Left hindlimb (tissue), 1 donor: ENCODE data around the gene TIMM10.
A peak's percentile ranks its signal among the peaks of the same experiment; 100 is the strongest.
"Not testable (repeated sequence)": the region's sequence is repeated elsewhere in the genome, so short reads cannot be mapped to it uniquely, and the experiment has no call there.

ENCODE experiments used
- DNase-seq: peaks from one replicate; pipeline ENCODE4 v3.0.0-alpha.2; 2018

TIMM10 gene

DNA sequence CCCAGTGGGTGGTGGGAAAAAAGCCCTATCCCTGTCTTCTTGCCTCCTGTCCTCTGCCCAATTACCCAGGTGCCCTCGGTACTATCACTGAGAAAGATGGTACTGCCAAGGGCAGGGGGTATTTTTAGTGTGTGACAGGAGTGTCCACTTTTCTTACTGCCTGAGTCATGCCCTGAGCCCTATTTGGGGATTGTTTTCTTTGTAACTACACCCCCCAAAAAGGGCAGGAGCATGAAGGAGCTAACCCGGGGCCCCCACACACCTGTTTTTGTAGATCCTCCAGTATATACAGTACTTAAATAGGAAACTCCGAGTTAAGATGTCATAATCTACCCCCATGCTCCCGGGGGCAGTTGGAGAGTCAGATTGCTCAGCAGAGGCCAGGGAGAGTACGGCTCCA, 10.6 kb upstream of the TIMM10 start:
- no peak for DNase-seq

DNA sequence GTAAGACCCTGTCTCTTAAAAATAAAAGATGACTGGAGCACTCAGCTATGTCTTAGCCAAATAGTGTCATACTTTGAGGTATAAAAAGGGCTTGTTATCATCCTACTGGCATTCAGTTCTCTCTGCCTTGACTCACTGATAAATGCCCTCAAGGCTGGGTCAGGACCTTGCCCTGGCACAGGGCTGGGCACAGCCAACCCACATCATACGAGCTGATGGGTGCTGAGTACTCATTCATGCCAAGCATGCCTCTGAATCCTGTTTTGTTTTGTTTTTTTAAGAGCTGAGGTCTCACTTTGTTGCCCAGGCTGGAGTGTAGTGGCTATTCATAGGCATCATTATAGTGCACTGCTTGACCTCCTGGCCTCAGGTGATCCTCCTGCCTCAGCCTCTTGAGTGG, 8.8 kb upstream of the TIMM10 start:
- no peak for DNase-seq

DNA sequence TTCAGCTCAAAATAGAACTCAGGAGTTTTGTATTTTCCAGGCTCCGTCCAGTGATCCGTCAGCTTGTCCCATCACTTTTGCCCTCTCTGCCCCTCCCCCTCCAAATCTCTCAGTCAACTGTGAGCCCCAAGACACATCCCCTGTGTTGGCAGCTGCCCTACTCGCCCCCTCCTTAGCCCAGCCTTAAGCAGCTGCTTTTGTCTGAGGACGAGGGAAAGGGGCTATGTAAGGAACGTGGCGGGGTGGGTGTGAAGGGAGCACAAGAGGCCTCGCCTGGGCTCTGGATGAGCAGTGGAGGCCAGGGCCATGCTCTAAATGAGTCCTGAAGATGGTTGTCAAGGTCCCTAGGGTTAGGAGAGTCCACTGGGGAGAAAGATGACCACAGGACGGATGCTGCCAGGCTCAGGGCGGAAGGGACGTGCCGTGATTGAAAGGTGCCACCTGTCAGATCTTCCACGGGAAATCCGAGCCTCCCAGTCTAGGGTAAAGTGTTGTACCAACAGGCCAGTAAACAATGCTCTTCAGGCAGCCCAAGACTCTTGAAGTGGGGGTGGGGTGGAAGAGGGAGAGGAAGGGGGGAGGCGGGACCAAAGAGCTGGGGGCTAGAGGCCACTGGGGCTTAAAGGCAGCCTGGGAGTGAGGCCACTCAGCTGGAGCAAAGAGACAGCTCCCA, 6.5 kb upstream of the TIMM10 start, which contains the start of gene SMTNL1:
SMTNL1 (plus strand) TSS at position 649 of the 673 bp plus-strand sequence. CDS start 5,048 bp downstream, outside the sequence.
- DNase-seq, result no peak

- not testable (repeated sequence) for DNase-seq
Observed at GRCh38 chr11:57534449-57534848, 3.9 kb upstream of the TIMM10 start.

- no peak for DNase-seq
Observed at GRCh38 chr11:57530215-57530595, 349 bp downstream of the TIMM10 start.

GRCh38 chr11:57529012-57529411, 1.5 kb downstream of the TIMM10 start:
- no peak for DNase-seq

- peak; percentile 52 for DNase-seq
Observed at GRCh38 chr11:57527056-57527631, 3.4 kb downstream of the TIMM10 start.

DNA sequence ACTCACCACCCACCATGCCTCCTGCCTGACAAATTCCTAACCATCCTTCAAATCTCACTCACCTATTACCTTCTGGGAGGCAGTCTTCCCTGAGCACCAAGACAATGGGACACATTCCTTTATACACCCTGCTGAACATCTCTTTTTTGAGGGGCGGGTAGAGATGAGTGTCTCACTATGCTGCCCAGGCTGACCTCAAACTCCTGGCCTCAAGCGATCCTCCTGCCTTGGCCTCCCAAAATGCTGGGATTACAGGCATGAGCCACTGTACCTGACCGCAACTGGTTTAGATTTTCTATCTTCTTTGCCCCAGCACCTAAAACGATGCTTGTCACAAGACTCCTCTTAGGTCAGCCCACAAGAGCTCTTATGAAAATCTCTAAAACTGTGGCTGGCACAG, 7.1 kb downstream of the TIMM10 start:
- no peak for DNase-seq

GRCh38 chr11:57521116-57521515, 9.4 kb downstream of the TIMM10 start:
- DNase-seq, result no peak

DNA sequence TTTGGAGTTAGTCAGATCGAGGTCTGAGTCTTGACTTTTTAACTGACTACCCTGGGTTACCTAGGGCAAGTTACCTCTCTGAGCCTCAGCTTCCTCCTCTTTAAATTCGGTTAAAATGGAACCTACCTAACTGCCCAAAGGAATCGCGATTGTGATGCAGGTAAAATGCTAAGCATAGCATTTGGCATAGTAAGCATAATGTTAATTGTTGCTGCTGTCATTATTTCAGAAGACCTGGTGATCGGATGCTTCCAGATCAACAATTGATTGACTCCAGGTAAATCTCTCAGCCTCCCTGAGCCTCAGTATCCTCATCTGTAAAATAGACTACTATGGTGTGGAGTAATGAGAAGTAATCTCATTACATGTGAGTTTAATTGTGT, 14.5 kb downstream of the TIMM10 start:
- DNase-seq, result no peak

- peak; percentile 76 for DNase-seq
Observed at GRCh38 chr11:57515332-57516060, 15.1 kb downstream of the TIMM10 start, which contains the start of gene SLC43A1. TSS of gene SLC43A1 (minus strand) at chr11:57515702. CDS start at chr11:57514111, 1,591 bp downstream.

GRCh38 chr11:57514538-57515331, 15.8 kb downstream of the TIMM10 start:
- peak; percentile 62 for DNase-seq

GRCh38 chr11:57513911-57514537, 16.5 kb downstream of the TIMM10 start:
- DNase-seq, result peak; percentile 56

GRCh38 chr11:57513452-57513795, 17.1 kb downstream of the TIMM10 start:
- DNase-seq, result no peak

DNA sequence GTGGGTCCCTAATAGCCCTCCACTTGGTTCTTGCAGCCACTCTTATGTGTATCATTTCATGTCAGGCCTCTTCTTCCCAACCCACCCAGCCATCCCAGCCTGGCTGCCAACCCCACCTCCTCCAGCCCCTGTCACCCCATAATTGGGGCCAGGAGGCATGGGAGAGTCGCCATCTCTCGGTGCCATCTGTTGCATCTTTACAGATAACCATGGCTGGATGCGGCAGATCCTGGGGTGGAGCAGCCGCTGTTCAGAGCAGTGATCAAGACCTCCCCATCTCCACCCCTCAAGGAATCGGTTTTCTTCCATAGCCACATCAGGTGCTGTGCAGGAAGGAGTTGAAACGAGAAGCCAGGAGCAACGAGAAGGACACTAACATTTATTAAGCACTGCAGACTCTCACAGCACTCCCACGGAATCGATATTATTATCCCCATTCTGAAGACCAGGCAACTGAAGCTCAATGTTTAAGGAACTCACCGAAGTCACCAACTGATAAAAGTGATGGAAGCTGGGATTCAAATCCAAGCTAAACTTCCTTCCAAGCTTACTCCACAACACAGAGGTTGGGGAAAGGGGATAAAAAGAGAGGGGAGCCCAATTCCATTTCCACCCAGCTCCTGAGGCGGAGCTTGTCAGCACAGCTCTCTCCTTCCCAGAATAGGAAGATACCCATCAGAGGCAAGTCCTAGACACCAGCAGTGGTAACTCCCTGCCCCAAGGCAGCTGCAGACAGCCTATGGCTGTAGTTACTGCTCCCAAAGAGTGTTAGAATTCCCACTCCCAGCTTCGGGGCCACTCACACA, 17.7 kb downstream of the TIMM10 start:
- DNase-seq, result no peak

- no peak for DNase-seq
Observed at GRCh38 chr11:57511741-57512430, 18.7 kb downstream of the TIMM10 start.

GRCh38 chr11:57508341-57509170, 22.0 kb downstream of the TIMM10 start:
- DNase-seq, result no peak

DNA sequence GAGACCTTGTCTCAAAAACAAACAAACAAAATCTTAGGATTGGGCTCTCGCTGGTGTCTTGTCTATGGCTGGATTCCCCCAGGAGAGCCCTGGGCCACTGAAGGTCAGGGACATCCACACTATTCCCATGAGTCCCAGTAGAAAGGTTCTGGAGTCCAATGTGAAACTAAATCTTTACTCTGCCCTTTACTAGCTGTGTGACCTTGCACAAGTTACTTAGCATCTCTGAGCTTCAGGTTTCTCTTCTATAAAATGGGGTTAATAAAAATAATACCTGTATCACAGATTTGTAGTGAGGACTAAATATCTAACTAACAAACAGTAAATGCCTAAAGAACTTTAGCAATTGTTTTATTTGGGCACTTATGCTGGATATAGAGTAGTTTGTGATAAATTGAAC, 24.0 kb downstream of the TIMM10 start:
- DNase-seq, result no peak

- DNase-seq, result no peak
Observed at GRCh38 chr11:57504511-57504910, 26.0 kb downstream of the TIMM10 start.

DNA sequence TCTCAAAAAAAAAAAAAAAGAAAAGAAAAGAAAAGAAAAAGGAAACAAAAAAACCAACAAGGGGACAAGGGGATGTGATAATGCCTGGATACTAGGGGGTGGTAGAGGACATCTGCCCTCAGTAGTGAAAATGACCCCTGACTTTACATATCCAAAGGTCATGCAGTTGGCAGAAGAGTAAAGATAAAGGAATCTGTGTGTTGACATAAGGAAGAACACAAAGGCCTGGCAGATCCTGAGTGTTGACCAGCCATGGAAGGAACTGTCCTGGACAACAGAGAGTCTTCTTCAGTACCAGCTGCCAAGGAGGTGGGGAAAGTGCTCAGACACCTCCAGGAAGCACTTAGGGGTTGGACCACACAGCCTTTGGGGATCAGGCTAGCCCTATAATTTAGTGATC, 27.7 kb downstream of the TIMM10 start:
- DNase-seq, result no peak
